Effector memory CD8-positive, alpha-beta T cell (primary cell): ENCODE data around the gene LAMB4.
A peak's percentile ranks its signal among the peaks of the same experiment; 100 is the strongest.

Experiments used
- ATAC-seq: fragments of 150-1000 bp; cut with Tn5 transposase; replicated peaks from 2 replicates; pipeline ENCODE4 v1.10.0; 2021; ENCODE audit warnings: mild to moderate bottlenecking, moderate library complexity
- DNase-seq, 3 experiments: peaks; one replicate each; pipeline ENCODE4 v3.0.0; 2021
- H3K27ac Mint-ChIP-seq, 2 donors: one replicate each; pipeline ENCODE4 v1.8.0; 2022; ENCODE audit warnings: mild to moderate bottlenecking in 2 of 2, mixed read lengths in 2 of 2, moderate library complexity in 2 of 2
- H3K27me3 Mint-ChIP-seq, 2 donors: one replicate each; pipeline ENCODE4 v1.8.0; 2022; ENCODE audit warnings: mixed read lengths in 2 of 2
- H3K36me3 Mint-ChIP-seq: one replicate; pipeline ENCODE4 v1.8.0; 2022; ENCODE audit warnings: mild to moderate bottlenecking, moderate library complexity, mixed read lengths; ENCODE audit not compliant: insufficient read depth
- H3K4me1 Mint-ChIP-seq, 2 donors: one replicate each; pipeline ENCODE4 v1.8.0; 2022; ENCODE audit warnings: low read depth in 2 of 2, mixed read lengths in 2 of 2
- H3K4me3 Mint-ChIP-seq, 2 donors: one replicate each; pipeline ENCODE4 v1.8.0; 2022; ENCODE audit warnings: mild to moderate bottlenecking in 2 of 2, mixed read lengths in 2 of 2, moderate library complexity in 2 of 2
- H3K9me3 Mint-ChIP-seq, 2 donors: one replicate each; pipeline ENCODE4 v1.8.0; 2022; ENCODE audit warnings: mixed read lengths in 2 of 2

Gene LAMB4

DNA sequence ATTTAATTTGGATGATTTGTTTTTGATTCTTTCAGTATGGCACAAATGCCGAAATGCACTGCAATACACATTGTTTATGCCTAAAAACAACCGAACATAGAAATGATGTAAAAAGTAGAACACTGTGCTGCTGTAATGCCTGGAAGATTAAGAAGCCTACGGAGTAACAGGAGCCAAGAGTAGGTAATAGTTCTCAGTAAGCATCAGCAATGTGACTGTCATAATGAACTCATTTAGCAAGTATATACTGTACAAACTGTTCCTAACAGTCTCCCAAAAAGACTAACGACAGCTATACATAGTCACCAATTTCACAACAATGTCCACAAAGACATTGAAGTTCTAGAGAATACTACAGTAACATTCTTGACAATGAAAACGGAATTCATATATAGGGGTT lies 19.0 kb upstream of the LAMB4 start:
- no peaks in the 10 kb centered on the region for H3K36me3 Mint-ChIP-seq
- ATAC-seq (no peak), DNase-seq (no peak)
- H3K4me3 Mint-ChIP-seq: no peak overlapping the region
- no peaks in the 10 kb centered on the region for H3K9me3 Mint-ChIP-seq
- no peaks in the 10 kb centered on the region for H3K4me1 Mint-ChIP-seq
- H3K27ac Mint-ChIP-seq: no peak overlapping the region
- peaks cover 16 to 23% of the 10 kb centered on the region in 2 donors for H3K27me3 Mint-ChIP-seq

- H3K4me3 Mint-ChIP-seq: no peak overlapping the region
- no peak overlapping the region for H3K27ac Mint-ChIP-seq
- DNase-seq (no peak), ATAC-seq (no peak)
- H3K36me3 Mint-ChIP-seq: no peaks in the 10 kb centered on the region
- no peaks in the 10 kb centered on the region for H3K9me3 Mint-ChIP-seq
- peaks cover 7 to 30% of the 10 kb centered on the region in 2 donors for H3K27me3 Mint-ChIP-seq
- no peaks in the 10 kb centered on the region for H3K4me1 Mint-ChIP-seq
These were observed 16.9 kb upstream of the LAMB4 start for GRCh38 chr7:108147031-108147563.

GRCh38 chr7:108146070-108146842 lies 16.1 kb upstream of the LAMB4 start:
- no peak overlapping the region for H3K4me3 Mint-ChIP-seq
- H3K36me3 Mint-ChIP-seq: no peaks in the 10 kb centered on the region
- DNase-seq: peak; percentile 12 to 18 (median 15)
- peaks cover 7 to 30% of the 10 kb centered on the region in 2 donors for H3K27me3 Mint-ChIP-seq
- H3K9me3 Mint-ChIP-seq: no peaks in the 10 kb centered on the region
- ATAC-seq: peak; percentile 27
- no peaks in the 10 kb centered on the region for H3K4me1 Mint-ChIP-seq
- H3K27ac Mint-ChIP-seq: no peak overlapping the region

GRCh38 chr7:108145401-108145800 lies 15.2 kb upstream of the LAMB4 start:
- no peaks in the 10 kb centered on the region for H3K9me3 Mint-ChIP-seq
- no peak for ATAC-seq
- no peaks in the 10 kb centered on the region for H3K36me3 Mint-ChIP-seq
- DNase-seq: no peak
- H3K4me3 Mint-ChIP-seq: no peak overlapping the region
- peaks cover 7 to 31% of the 10 kb centered on the region in 2 donors for H3K27me3 Mint-ChIP-seq
- no peak overlapping the region for H3K27ac Mint-ChIP-seq
- no peaks in the 10 kb centered on the region for H3K4me1 Mint-ChIP-seq

- H3K9me3 Mint-ChIP-seq: no peaks in the 10 kb centered on the region
- ATAC-seq (no peak), DNase-seq (no peak)
- H3K4me1 Mint-ChIP-seq: no peaks in the 10 kb centered on the region
- H3K27ac Mint-ChIP-seq: no peak overlapping the region
- no peaks in the 10 kb centered on the region for H3K36me3 Mint-ChIP-seq
- H3K27me3 Mint-ChIP-seq: peaks cover 7 to 31% of the 10 kb centered on the region in 2 donors
- H3K4me3 Mint-ChIP-seq: no peak overlapping the region
These were observed 14.8 kb upstream of the LAMB4 start for GRCh38 chr7:108144931-108145330.

- H3K4me3 Mint-ChIP-seq: no peak overlapping the region
- DNase-seq: no peak
- no peaks in the 10 kb centered on the region for H3K4me1 Mint-ChIP-seq
- no peak for ATAC-seq
- no peaks in the 10 kb centered on the region for H3K36me3 Mint-ChIP-seq
- no peak overlapping the region for H3K27ac Mint-ChIP-seq
- H3K27me3 Mint-ChIP-seq: peaks cover 1 to 25% of the 10 kb centered on the region in 2 donors
- H3K9me3 Mint-ChIP-seq: no peaks in the 10 kb centered on the region
These were observed 13.7 kb upstream of the LAMB4 start for GRCh38 chr7:108143658-108144420.

DNA sequence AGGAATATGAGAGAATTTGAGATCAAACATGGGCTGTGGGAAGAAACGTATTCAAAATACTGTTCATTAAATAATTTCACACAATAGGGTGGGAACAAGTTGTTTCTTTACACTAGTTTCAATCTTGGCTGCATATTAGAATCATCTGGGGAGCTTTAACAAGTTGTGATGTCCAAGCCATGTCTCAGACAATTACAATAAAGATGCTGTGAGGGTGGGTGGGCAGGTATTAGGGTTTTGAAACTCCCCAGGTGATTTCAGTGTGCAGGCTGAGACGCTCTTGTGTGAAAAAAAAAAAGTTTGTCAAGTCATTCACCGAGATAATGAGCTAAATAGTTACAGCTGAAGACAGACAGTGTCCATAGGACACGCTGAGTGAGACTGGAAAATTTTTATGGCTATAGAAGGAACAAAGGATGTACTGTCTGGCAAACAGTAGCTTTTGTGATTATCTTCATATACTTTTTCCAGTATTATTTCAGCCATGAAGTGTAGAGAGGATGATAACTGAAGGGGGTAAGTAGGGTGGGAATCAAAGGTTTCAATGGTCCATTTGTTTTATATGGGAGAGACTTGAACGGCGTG lies 12.6 kb upstream of the LAMB4 start:
- Mint-ChIP-seq H3K27ac (no peak overlapping the region), H3K36me3 (no peaks in the 10 kb centered on the region)
- no peak for ATAC-seq

GRCh38 chr7:108142180-108142579 lies 12.0 kb upstream of the LAMB4 start:
- Mint-ChIP-seq H3K36me3 (no peaks in the 10 kb centered on the region), H3K4me1 (no peaks in the 10 kb centered on the region), H3K27ac (no peak overlapping the region), H3K27me3 (peaks cover 9 to 26% of the 10 kb centered on the region in 2 donors), H3K4me3 (no peak overlapping the region), H3K9me3 (no peaks in the 10 kb centered on the region)
- ATAC-seq (no peak), DNase-seq (no peak)

More for the DNA sequence above, 12.6 kb upstream of the LAMB4 start:
- no peaks in the 10 kb centered on the region for H3K9me3 Mint-ChIP-seq
- H3K4me1 Mint-ChIP-seq: no peaks in the 10 kb centered on the region
- no peak overlapping the region for H3K4me3 Mint-ChIP-seq
- no peak for DNase-seq
- peaks cover 4 to 28% of the 10 kb centered on the region in 2 donors for H3K27me3 Mint-ChIP-seq

GRCh38 chr7:108140671-108141070 lies 10.5 kb upstream of the LAMB4 start:
- DNase-seq (no peak), ATAC-seq (no peak)
- Mint-ChIP-seq H3K27ac (no peak overlapping the region), H3K36me3 (no peaks in the 10 kb centered on the region), H3K27me3 (peaks cover 9 to 20% of the 10 kb centered on the region in 2 donors), H3K9me3 (no peaks in the 10 kb centered on the region), H3K4me3 (no peak overlapping the region), H3K4me1 (peaks cover 6 to 8% of the 10 kb centered on the region in 2 donors)

DNA sequence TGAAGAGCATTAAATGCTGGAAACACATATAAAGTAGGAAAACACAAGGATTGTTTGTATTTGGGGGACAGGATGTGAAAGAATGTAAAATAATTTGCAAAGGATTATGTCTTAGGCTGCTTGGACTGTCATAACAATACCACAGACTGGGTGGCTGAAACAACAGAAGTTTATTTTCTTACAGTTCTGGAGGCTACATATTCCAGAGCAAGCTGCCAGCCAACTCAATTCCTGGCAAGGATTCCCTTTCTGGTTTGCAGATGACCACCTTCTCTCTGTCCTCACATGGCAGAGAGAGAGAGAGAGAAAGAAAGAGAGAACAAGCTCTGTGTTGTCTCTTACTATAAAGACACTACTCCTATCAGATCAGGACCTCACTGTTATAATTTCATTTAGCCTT lies 8.8 kb upstream of the LAMB4 start:
- Mint-ChIP-seq H3K36me3 (no peaks in the 10 kb centered on the region), H3K27ac (no peak overlapping the region), H3K4me3 (no peak overlapping the region), H3K27me3 (peaks cover 9 to 20% of the 10 kb centered on the region in 2 donors), H3K9me3 (no peaks in the 10 kb centered on the region), H3K4me1 (peaks cover 14% of the 10 kb centered on the region in 2 donors)
- no peak for ATAC-seq
- no peak for DNase-seq

DNA sequence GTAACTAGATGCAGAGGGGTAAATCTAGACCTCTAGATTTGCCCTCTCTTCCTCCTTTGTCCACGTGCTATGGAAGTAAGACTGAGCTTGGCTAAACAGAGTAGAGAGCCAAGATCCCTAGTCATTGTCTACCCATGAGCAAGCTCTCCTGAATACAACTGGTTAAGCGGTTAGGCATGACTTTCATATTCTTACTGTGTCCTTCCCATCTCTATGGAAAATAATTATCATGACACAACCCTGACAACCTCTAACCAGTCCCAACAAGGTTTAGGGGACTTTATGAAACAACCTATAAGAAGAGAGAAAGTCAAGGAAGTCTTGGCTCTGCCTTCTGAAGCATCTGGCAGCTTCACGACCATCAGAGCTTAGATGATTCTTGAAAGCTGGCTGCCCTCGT lies 7.8 kb upstream of the LAMB4 start:
- no peaks in the 10 kb centered on the region for H3K9me3 Mint-ChIP-seq
- peaks cover 14% of the 10 kb centered on the region in 2 donors for H3K4me1 Mint-ChIP-seq
- no peak for ATAC-seq

GRCh38 chr7:108137040-108137439 lies 6.9 kb upstream of the LAMB4 start:
- no peak for DNase-seq
- Mint-ChIP-seq H3K9me3 (no peaks in the 10 kb centered on the region), H3K36me3 (no peaks in the 10 kb centered on the region), H3K4me3 (no peak overlapping the region), H3K27ac (no peak overlapping the region), H3K4me1 (peaks cover 14% of the 10 kb centered on the region in 2 donors), H3K27me3 (peaks cover 9 to 13% of the 10 kb centered on the region in 2 donors)
- no peak for ATAC-seq

More for the DNA sequence above, 7.8 kb upstream of the LAMB4 start:
- DNase-seq: no peak
- H3K27me3 Mint-ChIP-seq: peaks cover 9 to 16% of the 10 kb centered on the region in 2 donors
- H3K27ac Mint-ChIP-seq: no peak overlapping the region
- no peaks in the 10 kb centered on the region for H3K36me3 Mint-ChIP-seq
- no peak overlapping the region for H3K4me3 Mint-ChIP-seq

- Mint-ChIP-seq H3K27me3 (peaks cover 9 to 13% of the 10 kb centered on the region in 2 donors), H3K27ac (peak overlapping the region in 1 of 2 donors; percentile 26), H3K36me3 (no peaks in the 10 kb centered on the region), H3K4me3 (peak overlapping the region in 1 of 2 donors; percentile 3), H3K9me3 (no peaks in the 10 kb centered on the region), H3K4me1 (peaks cover 14% of the 10 kb centered on the region in 2 donors)
- no peak for DNase-seq
- no peak for ATAC-seq
These were observed 6.1 kb upstream of the LAMB4 start for GRCh38 chr7:108136191-108136688.
